MG63 (cell line): ENCODE measurements around the gene FAHD2B. TPM values are rescaled to one million over a fixed set of nuclear protein-coding genes. Genes with fewer than 3 reads are reported as not detected.
"Not testable (repeated sequence)": the region's sequence is repeated elsewhere in the genome, so short reads cannot be mapped to it uniquely, and the experiment has no call there.

ENCODE experiments used
- DNase-seq: peaks from one replicate; pipeline ENCODE4 v3.0.0-alpha.2; 2020
- H3K27me3 ChIP-seq: fragments of 250-450 bp; sonication (Bioruptor Pico); 2 replicates; pipeline ENCODE4 v1.5.1; 2020; ENCODE audit warnings: mild to moderate bottlenecking, moderate library complexity
- H3K36me3 ChIP-seq: fragments of 250-450 bp; sonication (Bioruptor Pico); 2 replicates; pipeline ENCODE4 v1.5.1; 2020; ENCODE audit warnings: mild to moderate bottlenecking, moderate library complexity
- H3K4me3 ChIP-seq: fragments of 250-450 bp; sonication (Bioruptor Pico); 2 replicates; pipeline ENCODE4 v1.5.1; 2020; ENCODE audit warnings: mild to moderate bottlenecking, moderate library complexity
- H3K9me3 ChIP-seq: fragments of 250-450 bp; sonication (Bioruptor Pico); 2 replicates; pipeline ENCODE4 v1.5.1; 2020; ENCODE audit warnings: mild to moderate bottlenecking, moderate library complexity
- total RNA-seq: library from RNA; depleted of rRNA; stranded (reverse); fragments of >200 nt; shearing (Covaris generic); gene quantifications from 2 replicates; pipeline ENCODE4 v1.2.3, GENCODE V29; 2014; ENCODE audit warnings: low replicate concordance; rRNA removed

Gene FAHD2B
- total RNA-seq, 1 experiment from 2014 or later = 8.0 TPM

- H3K4me3 ChIP-seq, H3K36me3 ChIP-seq, H3K27me3 ChIP-seq, DNase-seq, H3K9me3 ChIP-seq: not testable (repeated sequence)
Measured at GRCh38 chr2:97080855-97081254, 13.8 kb downstream of the FAHD2B start.

- not testable (repeated sequence) for H3K9me3 ChIP-seq, H3K36me3 ChIP-seq, H3K27me3 ChIP-seq, H3K4me3 ChIP-seq, DNase-seq
Measured at GRCh38 chr2:97077213-97077612, 17.5 kb downstream of the FAHD2B start.

- DNase-seq, H3K9me3 ChIP-seq: not testable (repeated sequence)
Measured at GRCh38 chr2:97070915-97071314, 23.8 kb downstream of the FAHD2B start.

GRCh38 chr2:97068722-97069121 is 26.0 kb downstream of the FAHD2B start:
- not testable (repeated sequence) for H3K36me3 ChIP-seq, H3K27me3 ChIP-seq, H3K9me3 ChIP-seq, H3K4me3 ChIP-seq, DNase-seq

More at GRCh38 chr2:97070915-97071314, 23.8 kb downstream of the FAHD2B start:
- not testable (repeated sequence) for H3K36me3 ChIP-seq, H3K4me3 ChIP-seq, H3K27me3 ChIP-seq

GRCh38 chr2:97068074-97068473 is 26.6 kb downstream of the FAHD2B start:
- no peak overlapping the region for H3K4me3 ChIP-seq
- DNase-seq = no peak
- H3K36me3 ChIP-seq = no peaks in the 10 kb centered on the region
- no peaks in the 10 kb centered on the region for H3K9me3 ChIP-seq
- peaks cover 10% of the 10 kb centered on the region for H3K27me3 ChIP-seq

GRCh38 chr2:97067279-97068004 is 27.2 kb downstream of the FAHD2B start:
- no peak for DNase-seq
- H3K9me3 ChIP-seq = no peaks in the 10 kb centered on the region
- H3K27me3 ChIP-seq = peaks cover 10% of the 10 kb centered on the region
- no peak overlapping the region for H3K4me3 ChIP-seq
- no peaks in the 10 kb centered on the region for H3K36me3 ChIP-seq

- not testable (repeated sequence) for H3K36me3 ChIP-seq, H3K4me3 ChIP-seq, DNase-seq, H3K27me3 ChIP-seq, H3K9me3 ChIP-seq
Measured at GRCh38 chr2:97066030-97066429, 28.7 kb downstream of the FAHD2B start.

- H3K36me3 ChIP-seq, H3K9me3 ChIP-seq, H3K27me3 ChIP-seq, DNase-seq, H3K4me3 ChIP-seq: not testable (repeated sequence)
Measured at GRCh38 chr2:97062020-97062419, 32.7 kb downstream of the FAHD2B start.

GRCh38 chr2:97059782-97060181 is 34.9 kb downstream of the FAHD2B start:
- H3K4me3 ChIP-seq, H3K9me3 ChIP-seq, H3K27me3 ChIP-seq, DNase-seq, H3K36me3 ChIP-seq: not testable (repeated sequence)

GRCh38 chr2:97056150-97056549 is 38.5 kb downstream of the FAHD2B start:
- not testable (repeated sequence) for H3K4me3 ChIP-seq, DNase-seq, H3K36me3 ChIP-seq, H3K9me3 ChIP-seq, H3K27me3 ChIP-seq

GRCh38 chr2:97050032-97050431 is 44.6 kb downstream of the FAHD2B start:
- not testable (repeated sequence) for H3K9me3 ChIP-seq, H3K36me3 ChIP-seq, DNase-seq, H3K4me3 ChIP-seq, H3K27me3 ChIP-seq

GRCh38 chr2:97048448-97048847 is 46.2 kb downstream of the FAHD2B start:
- not testable (repeated sequence) for H3K9me3 ChIP-seq

GRCh38 chr2:97046676-97047075 is 48.0 kb downstream of the FAHD2B start:
- not testable (repeated sequence) for DNase-seq, H3K27me3 ChIP-seq, H3K9me3 ChIP-seq, H3K4me3 ChIP-seq, H3K36me3 ChIP-seq

More at GRCh38 chr2:97048448-97048847, 46.2 kb downstream of the FAHD2B start:
- not testable (repeated sequence) for H3K27me3 ChIP-seq, H3K4me3 ChIP-seq, H3K36me3 ChIP-seq, DNase-seq

- H3K27me3 ChIP-seq, H3K4me3 ChIP-seq, H3K36me3 ChIP-seq, H3K9me3 ChIP-seq, DNase-seq: not testable (repeated sequence)
Measured at GRCh38 chr2:97045895-97046499, 48.7 kb downstream of the FAHD2B start.

Other genes starting within 250 kb of the FAHD2B start
- gene ANKRD39, start 236.9 kb downstream of the FAHD2B start, total RNA-seq = 9.2 and 14.1 TPM in 2 replicates
- 12.6 and 16.2 TPM in 2 replicates for gene SEMA4C, start 224.8 kb downstream of the FAHD2B start, total RNA-seq
- not detected in 2 replicates for gene FAM178B, start 108.3 kb downstream of the FAHD2B start, total RNA-seq
- gene ANKRD36, start 18.3 kb upstream of the FAHD2B start, total RNA-seq = 4.8 and 9.8 TPM in 2 replicates